Ectodermal cell (in vitro differentiated cells): ENCODE measurements around the gene INSC.

Experiments
- H3K27ac ChIP-seq: 2 replicates; pipeline ENCODE4 v1.7.0; 2013; ENCODE audit warnings: mild to moderate bottlenecking, low read depth, low read length; ENCODE audit not compliant: insufficient read depth, poor library complexity, severe bottlenecking
- H3K27me3 ChIP-seq: 2 replicates; pipeline ENCODE4 v1.7.0; 2013; ENCODE audit warnings: mild to moderate bottlenecking, low read length; ENCODE audit not compliant: insufficient read depth, control insufficient read depth, poor library complexity, severe bottlenecking
- H3K36me3 ChIP-seq: one replicate; pipeline ENCODE4 v1.7.0; 2013; ENCODE audit warnings: low read length; ENCODE audit not compliant: control insufficient read depth, insufficient read depth
- H3K4me1 ChIP-seq: one replicate; pipeline ENCODE4 v1.7.0; 2013; ENCODE audit warnings: low read length; ENCODE audit not compliant: control insufficient read depth, insufficient read depth
- H3K4me3 ChIP-seq: 2 replicates; pipeline ENCODE4 v1.7.0; 2013; ENCODE audit warnings: low read depth, low read length, control low read depth; ENCODE audit not compliant: insufficient read depth
- H3K9me3 ChIP-seq: 2 replicates; pipeline ENCODE4 v1.7.0; 2013; ENCODE audit warnings: mild to moderate bottlenecking, low read length, moderate library complexity; ENCODE audit not compliant: control insufficient read depth
- WGBS, 2 experiments: methylation state at CpG; one replicate each; pipeline ENCODE4 v1.1.7; 2013; ENCODE audit warnings: missing lambda C conversion rate in 2 of 2; 5-methylcytosine and 5-hydroxymethylcytosine counted together

INSC gene

DNA sequence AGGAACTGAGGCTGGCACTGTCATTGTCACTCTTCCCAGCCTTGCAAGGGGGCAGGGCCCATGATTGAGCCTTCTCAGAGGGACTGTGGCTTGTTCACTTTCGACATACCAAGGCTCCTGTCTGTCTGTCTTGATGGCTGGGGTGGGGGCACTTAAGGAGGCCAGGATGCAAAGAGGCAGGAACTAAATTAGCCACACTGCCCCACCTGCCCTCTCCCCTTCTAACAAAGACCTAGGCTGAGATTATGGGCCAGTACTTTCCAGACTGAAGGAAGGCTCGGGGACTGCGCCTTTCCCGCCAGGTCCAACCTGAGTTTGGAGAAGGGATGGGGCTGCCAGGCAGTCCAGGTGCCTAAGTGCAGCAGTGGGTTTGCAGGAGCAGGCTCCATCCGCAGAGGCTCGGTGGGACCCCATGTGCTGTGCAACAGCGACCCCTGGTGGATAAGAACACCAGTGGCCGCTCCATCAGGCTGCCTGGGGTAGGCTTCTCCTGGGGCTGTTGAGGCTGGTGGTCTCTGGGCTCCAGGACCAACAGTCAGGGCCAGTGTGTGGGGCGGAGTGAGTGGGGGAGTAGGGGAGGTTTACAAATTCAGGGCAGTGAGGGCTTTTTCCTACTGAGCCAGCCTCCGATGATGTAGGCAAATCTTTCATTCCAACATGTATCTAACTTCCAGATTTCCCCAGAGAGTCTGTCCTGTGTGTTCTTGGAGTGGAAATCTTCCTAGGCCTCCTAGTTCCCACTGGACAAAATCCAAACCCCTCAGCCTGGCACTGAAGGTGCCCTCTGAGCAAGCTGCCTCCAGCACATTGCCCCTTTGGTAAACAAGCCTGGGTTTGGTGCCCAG lies 93.9 kb downstream of the INSC start:
- H3K27me3 ChIP-seq: no peaks in the 10 kb centered on the region
- H3K4me3 ChIP-seq: no peak overlapping the region
- H3K36me3 ChIP-seq: no peaks in the 10 kb centered on the region
- no peak overlapping the region for H3K27ac ChIP-seq
- H3K4me1 ChIP-seq: no peaks in the 10 kb centered on the region
- WGBS, 2 experiments: 29 to 30% methylated on average over 10 of the region's 10 CpGs
- no peaks in the 10 kb centered on the region for H3K9me3 ChIP-seq

DNA sequence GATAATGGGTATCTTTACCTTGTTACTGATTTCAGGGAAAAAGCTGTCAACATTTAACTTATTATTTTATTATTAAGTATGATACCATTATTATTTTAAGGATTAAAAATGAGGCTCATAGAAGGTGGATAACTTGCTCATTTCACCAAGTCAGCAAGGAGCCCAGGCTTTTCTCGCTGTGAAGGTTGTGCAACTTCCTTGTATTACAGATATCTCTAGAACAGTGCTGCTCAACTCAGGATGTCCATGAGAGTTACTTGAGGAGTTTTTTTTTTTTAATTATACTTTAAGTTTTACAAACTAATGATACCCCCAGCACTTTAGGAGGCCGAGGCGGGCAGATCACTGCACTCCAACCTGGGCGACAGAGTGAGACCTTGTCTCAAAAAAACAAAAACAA lies 98.2 kb downstream of the INSC start:
- H3K4me3 ChIP-seq: no peak overlapping the region
- H3K27me3 ChIP-seq: no peaks in the 10 kb centered on the region
- H3K9me3 ChIP-seq: no peaks in the 10 kb centered on the region
- WGBS, 2 experiments: 94 to 97% methylated on average over 4 of the region's 4 CpGs
- no peaks in the 10 kb centered on the region for H3K4me1 ChIP-seq
- no peak overlapping the region for H3K27ac ChIP-seq
- no peaks in the 10 kb centered on the region for H3K36me3 ChIP-seq

DNA sequence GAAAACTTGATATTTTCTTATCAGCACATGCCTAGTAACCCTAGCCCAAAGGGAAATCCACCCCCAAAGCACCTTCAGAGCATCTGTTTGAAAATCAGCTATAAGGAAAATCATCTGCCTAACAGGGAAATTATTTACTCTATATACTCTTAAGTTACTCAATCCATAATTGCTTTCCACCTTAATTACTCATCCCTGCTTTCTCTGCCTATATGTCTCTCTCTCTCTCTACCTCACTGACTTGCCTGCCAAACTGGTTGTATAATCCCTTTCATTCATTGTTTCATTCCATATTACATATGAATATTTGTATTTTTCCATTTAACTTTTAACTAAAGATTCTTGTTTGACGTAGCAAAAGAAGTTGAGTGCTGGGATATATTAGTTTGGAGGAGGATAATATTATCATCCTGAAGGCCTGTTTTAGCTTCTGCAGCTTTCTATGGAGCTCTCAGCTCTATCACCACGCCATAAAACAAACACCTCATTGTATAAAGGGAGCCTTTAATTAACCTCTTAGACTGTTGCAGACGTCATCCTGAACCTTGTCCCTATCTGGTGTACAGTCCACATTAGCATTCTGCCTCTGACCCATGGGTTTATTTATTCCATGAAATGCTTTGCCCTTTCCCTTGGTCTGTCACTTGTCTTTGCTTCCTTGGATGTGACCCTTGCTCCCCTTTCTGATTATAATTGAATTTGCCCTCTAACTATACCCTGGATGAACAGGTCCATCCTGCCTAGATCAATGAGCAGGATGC lies 98.9 kb downstream of the INSC start:
- Histone ChIP-seq H3K27ac (no peak overlapping the region), H3K9me3 (no peaks in the 10 kb centered on the region), H3K4me1 (no peaks in the 10 kb centered on the region), H3K27me3 (no peaks in the 10 kb centered on the region), H3K4me3 (no peak overlapping the region), H3K36me3 (no peaks in the 10 kb centered on the region)
- 89 to 92% methylated on average over 2 to 3 of the region's 3 CpGs for WGBS, 2 experiments

DNA sequence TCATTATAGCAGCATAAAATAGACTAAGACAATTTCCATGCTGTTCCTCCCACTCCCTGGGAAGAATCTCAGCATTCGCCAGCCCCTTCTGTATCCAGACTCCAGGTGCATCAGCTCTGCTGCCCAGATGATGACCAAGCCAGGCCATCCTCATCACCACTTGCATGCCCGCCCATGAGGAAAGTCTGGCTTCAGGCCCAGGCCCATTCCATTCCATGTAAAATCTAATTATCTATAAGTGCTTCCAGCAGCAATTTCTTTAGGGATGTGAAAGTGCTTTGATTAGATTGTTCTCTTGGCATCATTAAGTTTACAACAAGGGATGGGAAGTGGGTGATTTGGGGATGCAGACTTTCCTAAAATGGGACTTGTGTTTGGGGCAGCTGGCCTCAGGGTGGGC lies 100.3 kb downstream of the INSC start:
- H3K27me3 ChIP-seq: no peaks in the 10 kb centered on the region
- H3K27ac ChIP-seq: no peak overlapping the region
- no peak overlapping the region for H3K4me3 ChIP-seq
- no peaks in the 10 kb centered on the region for H3K36me3 ChIP-seq
- 91 to 99% methylated on average over 2 of the region's 2 CpGs for WGBS, 2 experiments
- H3K9me3 ChIP-seq: no peaks in the 10 kb centered on the region
- H3K4me1 ChIP-seq: no peaks in the 10 kb centered on the region

DNA sequence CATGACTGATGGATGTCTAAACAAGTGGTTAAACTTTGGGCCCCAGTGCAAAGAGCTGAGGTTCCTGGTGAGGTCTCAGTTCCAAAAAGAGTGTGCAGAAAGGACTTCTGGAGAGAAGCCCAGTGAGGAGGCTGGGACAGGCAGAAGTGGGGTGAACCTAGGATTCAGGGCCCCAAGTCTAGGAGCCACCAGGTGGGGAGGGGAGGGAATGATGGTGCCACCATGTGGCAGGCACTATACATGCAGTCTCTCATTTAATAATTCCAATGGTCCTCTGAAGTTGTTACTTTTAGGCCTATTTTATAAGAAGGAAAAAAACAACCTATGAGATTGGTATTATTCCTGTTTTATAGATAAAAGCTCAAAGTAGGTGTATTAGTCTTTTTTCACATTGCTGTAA lies 102.0 kb downstream of the INSC start:
- no peaks in the 10 kb centered on the region for H3K9me3 ChIP-seq
- H3K36me3 ChIP-seq: no peaks in the 10 kb centered on the region
- H3K27ac ChIP-seq: no peak overlapping the region
- no peak overlapping the region for H3K4me3 ChIP-seq
- no peaks in the 10 kb centered on the region for H3K27me3 ChIP-seq
- H3K4me1 ChIP-seq: no peaks in the 10 kb centered on the region

DNA sequence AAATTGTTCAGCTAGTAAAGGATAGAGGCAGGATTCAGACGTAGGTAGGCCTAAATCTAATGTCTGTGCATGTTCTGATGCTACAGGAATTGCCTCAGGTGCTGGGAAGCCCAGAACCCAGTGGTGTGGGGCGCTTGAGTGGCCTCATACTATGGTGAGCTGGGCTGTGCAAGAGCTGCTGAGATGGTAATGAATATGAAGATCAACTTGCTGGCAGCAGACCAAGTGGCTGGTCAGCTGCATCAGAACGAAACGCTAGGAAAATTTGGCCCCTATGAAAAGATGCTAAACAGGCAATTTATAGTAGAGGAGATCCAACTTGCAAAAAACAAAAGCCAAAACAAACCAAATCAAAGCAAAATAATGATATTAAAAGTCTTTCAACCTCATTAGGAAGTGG lies 102.7 kb downstream of the INSC start:
- no peak overlapping the region for H3K27ac ChIP-seq
- H3K36me3 ChIP-seq: no peaks in the 10 kb centered on the region
- H3K9me3 ChIP-seq: no peaks in the 10 kb centered on the region
- no peak overlapping the region for H3K4me3 ChIP-seq
- WGBS, 2 experiments: 88 to 95% methylated on average over 4 of the region's 4 CpGs
- H3K27me3 ChIP-seq: no peaks in the 10 kb centered on the region
- no peaks in the 10 kb centered on the region for H3K4me1 ChIP-seq

DNA sequence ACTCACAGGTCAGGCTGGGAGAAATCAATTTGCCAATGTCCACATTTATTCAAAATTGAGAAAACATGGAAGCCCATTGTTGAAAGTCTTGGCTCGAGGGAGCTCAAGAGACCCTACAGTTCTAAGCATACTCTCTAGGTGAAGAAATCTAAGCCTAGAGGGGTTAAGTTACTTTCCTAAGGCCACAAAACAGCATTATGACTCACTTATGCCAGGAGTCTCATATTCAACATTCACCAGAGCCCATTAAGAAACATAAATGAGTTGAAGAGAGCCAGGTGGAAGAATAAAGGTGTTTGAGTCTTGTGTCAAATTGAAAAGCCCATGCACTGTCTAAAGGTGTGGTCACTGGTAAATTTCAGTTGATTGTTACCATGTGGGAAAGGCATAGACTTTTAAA lies 108.1 kb downstream of the INSC start:
- Histone ChIP-seq H3K9me3 (no peaks in the 10 kb centered on the region), H3K27ac (no peak overlapping the region), H3K4me1 (no peaks in the 10 kb centered on the region), H3K36me3 (no peaks in the 10 kb centered on the region), H3K27me3 (no peaks in the 10 kb centered on the region), H3K4me3 (no peak overlapping the region)
- 92 to 100% methylated on average over 1 of the region's 1 CpG for WGBS, 2 experiments

DNA sequence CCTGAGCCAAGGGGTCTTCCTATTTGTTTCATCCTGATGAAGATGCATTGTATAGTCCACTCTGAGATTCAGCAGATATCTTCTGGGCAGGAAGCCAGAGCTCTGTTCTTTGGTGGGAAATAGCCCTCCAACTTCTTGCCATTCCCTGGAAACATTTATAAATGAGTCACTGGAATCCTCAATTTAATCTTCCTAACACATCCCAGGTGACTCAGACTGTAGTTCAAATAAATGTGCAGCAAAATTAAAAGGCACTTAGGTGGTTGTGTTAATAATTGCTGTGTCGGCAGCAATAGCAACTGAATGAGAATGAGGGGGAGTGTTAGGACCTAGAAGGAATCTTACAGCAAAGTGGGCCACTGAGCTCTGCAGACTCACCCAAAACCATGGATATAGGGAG lies 108.6 kb downstream of the INSC start:
- 83 to 95% methylated on average over 1 of the region's 1 CpG for WGBS, 2 experiments
- Histone ChIP-seq H3K27me3 (no peaks in the 10 kb centered on the region), H3K4me1 (no peaks in the 10 kb centered on the region), H3K36me3 (no peaks in the 10 kb centered on the region), H3K9me3 (no peaks in the 10 kb centered on the region), H3K27ac (no peak overlapping the region), H3K4me3 (no peak overlapping the region)

DNA sequence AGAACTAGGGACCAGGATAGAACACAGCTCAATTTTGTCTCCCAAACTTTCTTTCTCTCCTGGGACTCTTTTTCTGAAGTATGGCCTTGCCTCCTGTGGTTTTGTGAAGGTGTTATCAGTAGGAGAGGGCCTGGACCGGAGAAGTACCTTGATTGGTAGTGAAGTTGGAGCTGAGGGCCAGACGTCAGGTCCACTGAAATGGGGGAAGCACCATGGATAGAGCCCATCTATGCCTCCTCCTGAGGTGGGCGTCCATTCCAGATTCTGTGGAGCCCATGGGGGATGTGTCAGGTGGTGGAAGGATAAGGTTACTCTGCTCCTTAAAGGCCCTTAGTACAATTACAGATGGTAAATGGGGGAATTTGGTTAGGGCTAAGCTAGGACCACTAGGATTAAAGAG lies 109.7 kb downstream of the INSC start:
- WGBS, 2 experiments: 91 to 92% methylated on average over 3 of the region's 3 CpGs

DNA sequence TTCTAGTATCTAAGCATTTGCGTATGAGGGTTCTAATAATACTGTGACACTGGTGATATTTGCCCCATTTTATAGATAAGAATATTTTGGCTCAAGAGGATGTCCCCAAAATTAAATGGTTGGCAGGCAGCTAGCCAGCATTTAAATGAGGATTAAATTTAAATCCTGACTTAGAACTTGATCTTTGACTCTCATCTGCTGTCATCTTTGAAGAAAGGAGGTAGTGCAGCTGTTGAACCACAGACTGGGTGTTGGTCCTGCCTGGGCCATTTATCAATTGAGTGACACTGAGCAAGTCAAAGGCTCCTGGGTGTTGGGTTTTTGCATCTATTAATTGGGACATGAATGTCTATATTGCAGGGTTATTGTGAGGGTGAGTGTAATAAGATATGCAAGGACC lies 112.3 kb downstream of the INSC start:
- Histone ChIP-seq H3K4me1 (no peaks in the 10 kb centered on the region), H3K27ac (no peak overlapping the region)
- 92 to 94% methylated on average over 1 of the region's 1 CpG for WGBS, 2 experiments

More for the DNA sequence above, 109.7 kb downstream of the INSC start:
- no peaks in the 10 kb centered on the region for H3K27me3 ChIP-seq
- H3K4me3 ChIP-seq: no peak overlapping the region
- no peaks in the 10 kb centered on the region for H3K4me1 ChIP-seq
- H3K9me3 ChIP-seq: no peaks in the 10 kb centered on the region
- H3K36me3 ChIP-seq: no peaks in the 10 kb centered on the region
- H3K27ac ChIP-seq: no peak overlapping the region

More for the DNA sequence above, 112.3 kb downstream of the INSC start:
- H3K4me3 ChIP-seq: no peak overlapping the region
- no peaks in the 10 kb centered on the region for H3K9me3 ChIP-seq
- H3K36me3 ChIP-seq: no peaks in the 10 kb centered on the region
- no peaks in the 10 kb centered on the region for H3K27me3 ChIP-seq
